HCT116 (cell line): Measurements from ENCODE around the gene EPB41L5. TPM values are rescaled to one million over a fixed set of nuclear protein-coding genes. Genes with fewer than 3 reads are reported as not detected.

Experiments
- ATAC-seq: fragments of 200-7000 bp; cut with Tn5 transposase; 2 replicates; pipeline ENCODE4 v1.9.1; 2020; ENCODE audit warnings: mild to moderate bottlenecking, moderate library complexity
- BruUV-seq: library from RNA; stranded (reverse); fragments of 400-500 nt; replicated peaks from 2 replicates; lab custom pipeline; 2021; lab: Mats Ljungman, UMichigan
- CTCF ChIA-PET: fragments of 300-600 bp; sonication (Branson Sonifier 250); formaldehyde crosslinking; loops from one replicate; lab custom pipeline; 2021; ENCODE audit warnings: antibody characterized with exemption; lab: Charles Lee
- POLR2A ChIA-PET: fragments of 300-600, 350-600 bp; sonication (Branson Sonifier 250); formaldehyde crosslinking; loops from one replicate; lab custom pipeline; 2021; ENCODE audit warnings: antibody characterized with exemption; lab: Charles Lee
- RAD21 ChIA-PET, 2 experiments: fragments of 300-600 bp; sonication (Branson Sonifier 250); formaldehyde crosslinking; loops; one replicate each; lab custom pipeline; 2023; ENCODE audit warnings: low total read pairs in 2 of 2; ENCODE audit not compliant: uncharacterized antibody in 2 of 2, unreplicated experiment in 2 of 2, low non-redundant PET in 1 of 2; lab: Charles Lee
- DNase-seq: peaks from one replicate; pipeline ENCODE4 v3.0.0-alpha.2; 2010; ENCODE audit warnings: low read depth, low spot score
- H2AFZ ChIP-seq: fragments of 200-600 bp; shearing (Covaris generic), sonication (generic); 2 replicates; pipeline ENCODE4 v1.6.1; 2017; ENCODE audit warnings: low read depth, mixed run types, mixed read lengths, antibody characterized with exemption, low read length; ENCODE audit not compliant: poor library complexity, severe bottlenecking
- H3K27ac ChIP-seq: 2 replicates; pipeline ENCODE4 v1.5.1; 2012; ENCODE audit warnings: low read depth, low read length
- H3K27me3 ChIP-seq: fragments of 200-600 bp; sonication (generic); 2 replicates; pipeline ENCODE4 v1.6.1; 2016; ENCODE audit warnings: mixed run types, low read length, mixed read lengths; ENCODE audit not compliant: insufficient read depth
- H3K36me3 ChIP-seq, 2 experiments: fragments of 200-500 bp in 1 of 2; fragments of 200-600 bp in 1 of 2; sonication (Bioruptor generic) in 1 of 2; sonication (generic) in 1 of 2; 2 replicates each; pipeline versions ENCODE4 v1.5.1 to v1.6.1; 2014 to 2016; ENCODE audit warnings: low read length in 2 of 2, inconsistent platforms in 1 of 2, mixed read lengths in 1 of 2, mixed run types in 1 of 2; ENCODE audit not compliant: insufficient read depth in 2 of 2, control insufficient read depth in 1 of 2
- H3K4me1 ChIP-seq, 2 experiments: fragments of 200-600 bp in 1 of 2; sonication (generic) in 1 of 2; 2 replicates each; pipeline versions ENCODE4 v1.5.1 to v1.6.1; 2012 to 2017; ENCODE audit warnings: low read length in 2 of 2, inconsistent platforms in 1 of 2, mild to moderate bottlenecking in 1 of 2, mixed read lengths in 1 of 2, mixed run types in 1 of 2, moderate library complexity in 1 of 2; ENCODE audit not compliant: insufficient read depth in 2 of 2, control insufficient read depth in 1 of 2
- H3K4me2 ChIP-seq: fragments of 200-600 bp; sonication (generic); 2 replicates; pipeline ENCODE4 v1.6.1; 2017; ENCODE audit warnings: mixed run types, low read length, mixed read lengths
- H3K4me3 ChIP-seq, 2 experiments: fragments of 200-600 bp in 1 of 2; sonication (generic) in 1 of 2; replicated peaks in 1 of 2; 2 replicates each; pipeline ENCODE4 v1.5.1; 2011 to 2016; ENCODE audit warnings: low read length in 2 of 2, control low read depth in 1 of 2, low read depth in 1 of 2, mild to moderate bottlenecking in 1 of 2, mixed read lengths in 1 of 2, mixed run types in 1 of 2
- H3K79me2 ChIP-seq: fragments of 200-600 bp; sonication (generic); 2 replicates; pipeline ENCODE4 v1.6.1; 2017; ENCODE audit warnings: mild to moderate bottlenecking, mixed run types, low read length, moderate library complexity, mixed read lengths; ENCODE audit not compliant: insufficient read depth
- H3K9ac ChIP-seq: fragments of 200-600 bp; sonication (generic); 2 replicates; pipeline ENCODE4 v1.6.1; 2016; ENCODE audit warnings: low read length, mixed read lengths
- H3K9me2 ChIP-seq: fragments of 200-600 bp; sonication (generic), shearing (Covaris generic); 2 replicates; pipeline ENCODE4 v1.6.1; 2017; ENCODE audit warnings: mixed run types, mild to moderate bottlenecking, moderate library complexity; ENCODE audit not compliant: insufficient read depth
- H3K9me3 ChIP-seq, 2 experiments: fragments of 200-500 bp in 1 of 2; fragments of 200-600 bp in 1 of 2; sonication (Bioruptor generic) in 1 of 2; sonication (generic) in 1 of 2; 2 replicates each; pipeline ENCODE4 v1.6.1; 2014 to 2017; ENCODE audit warnings: low read length in 2 of 2, mixed read lengths in 2 of 2, inconsistent platforms in 1 of 2, low read depth in 1 of 2, mild to moderate bottlenecking in 1 of 2, mixed run types in 1 of 2, moderate library complexity in 1 of 2; ENCODE audit not compliant: control insufficient read depth in 1 of 2, insufficient read depth in 1 of 2
- H4K20me1 ChIP-seq: fragments of 200-600 bp; sonication (generic), shearing (Covaris generic); 2 replicates; pipeline ENCODE4 v1.6.1; 2017; ENCODE audit warnings: mixed run types, mild to moderate bottlenecking, moderate library complexity; ENCODE audit not compliant: insufficient read depth
- ATF3 ChIP-seq: IDR thresholded peaks from 2 replicates; pipeline ENCODE4 v1.6.1; 2012
- EZH2phosphoT487 ChIP-seq: fragments of 200-600 bp; IDR thresholded peaks from 2 replicates; pipeline ENCODE4 v1.6.1; 2018; ENCODE audit warnings: antibody characterized with exemption, borderline replicate concordance
- FOSL1 ChIP-seq: IDR thresholded peaks from 2 replicates; pipeline ENCODE4 v1.6.1; 2012; ENCODE audit warnings: low read depth
- JUND ChIP-seq: IDR thresholded peaks from 2 replicates; pipeline ENCODE4 v1.6.1; 2012
- POLR2A ChIP-seq: IDR thresholded peaks from 2 replicates; pipeline ENCODE4 v1.7.0; 2011; ENCODE audit warnings: borderline replicate concordance; ENCODE audit not compliant: insufficient read depth, insufficient read length; ENCODE audit errors: extremely low read depth
- POLR2AphosphoS5 ChIP-seq: IDR thresholded peaks from 2 replicates; pipeline ENCODE4 v1.6.1; 2011; ENCODE audit warnings: mild to moderate bottlenecking, low read depth, low read length, moderate library complexity
- RAD21 ChIP-seq: IDR thresholded peaks from 2 replicates; pipeline ENCODE4 v1.6.1; 2012; ENCODE audit warnings: low read depth, mild to moderate bottlenecking
- SP1 ChIP-seq: IDR thresholded peaks from 2 replicates; pipeline ENCODE4 v1.6.1; 2012; ENCODE audit warnings: low read depth
- TCF7L2 ChIP-seq: IDR thresholded peaks from 2 replicates; pipeline ENCODE4 v1.7.0; 2011; ENCODE audit warnings: borderline replicate concordance, inconsistent platforms; ENCODE audit not compliant: insufficient read depth, insufficient read length; ENCODE audit errors: extremely low read depth
- YY1 ChIP-seq: IDR thresholded peaks from 2 replicates; pipeline ENCODE4 v1.6.1; 2011; ENCODE audit warnings: low read length, low read depth, moderate library complexity, mild to moderate bottlenecking; ENCODE audit not compliant: insufficient replicate concordance; ENCODE audit errors: extremely low read depth
- ZFX ChIP-seq: fragments of 450-650 bp; IDR thresholded peaks from 2 replicates; pipeline ENCODE4 v1.6.1; 2017
- ZNF274 ChIP-seq: fragments of 200-500 bp; sonication (Bioruptor generic); IDR thresholded peaks from 2 replicates; pipeline ENCODE4 v1.6.1; 2014; ENCODE audit warnings: mild to moderate bottlenecking, low read depth, low read length, inconsistent platforms
- intact Hi-C: fragments of 100-400 bp; cut with micrococcal nuclease; formaldehyde crosslinking; loops from 2 replicates; pipeline ENCODE4 v1.10.0; 2022
- total RNA-seq: library from RNA; stranded (reverse); gene quantifications from one replicate; pipeline ENCODE4 v1.2.1, GENCODE V29; 2021; ENCODE audit not compliant: unreplicated experiment

EPB41L5 gene
- total RNA-seq, 1 experiment from 2014 or later = 14.7 TPM

DNA sequence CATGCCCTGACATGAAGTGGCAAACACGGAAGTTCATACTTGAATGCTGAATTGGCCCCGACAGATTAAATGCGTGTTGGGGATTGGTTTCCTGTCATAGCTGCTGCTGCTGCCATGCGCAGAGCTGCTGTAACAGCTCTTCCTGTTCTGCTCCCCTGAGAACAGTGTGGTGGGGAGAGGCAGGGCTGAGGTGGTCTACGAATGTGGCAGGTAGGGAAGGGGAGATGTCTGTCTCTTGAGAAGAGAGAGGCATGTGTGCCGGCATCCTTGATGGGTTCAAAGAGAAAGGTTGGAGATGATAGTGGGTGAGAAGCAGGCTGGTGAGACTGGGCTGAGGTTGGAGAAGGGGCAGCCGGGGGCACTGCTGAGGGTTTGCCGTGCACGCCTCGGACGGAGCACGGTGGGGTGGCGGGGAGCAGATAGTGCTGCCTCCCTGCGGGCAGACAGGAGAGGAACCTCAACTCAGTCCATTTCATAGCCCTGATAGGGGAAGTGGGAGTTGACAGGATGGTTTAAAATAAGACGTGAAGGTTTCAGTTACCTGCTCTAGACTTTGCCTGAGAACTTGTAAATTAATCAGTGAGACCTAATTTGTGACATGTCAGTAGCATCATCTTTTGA is 164.2 kb downstream of the EPB41L5 start:
- BruUV-seq = no TSS peak
- ChIA-PET RAD21 (no interaction called here), CTCF (interaction anchor here (1.5 to 3.2 kb wide), 2 partner anchors 67 to 475 kb away, joined by 3 to 17 read pairs; no protein-coding TSS in a partner anchor), POLR2A (no interaction called here)
- intact Hi-C loops = loop anchor here (5.0 kb wide), 1 partner anchor 425 kb away; no protein-coding TSS in a partner anchor
- no peaks in the 10 kb centered on the region for H3K9me3 ChIP-seq
- no peak for ATAC-seq
- no peak overlapping the region for H2AFZ ChIP-seq
- TF ChIP-seq RAD21 (no peak), POLR2A (no peak), POLR2AphosphoS5 (no peak), YY1 (no peak), SP1 (no peak)
- TF ChIP-seq, all 23 proteins: peak for 0
- no peaks in the 10 kb centered on the region for H3K4me1 ChIP-seq
- H3K9me2 ChIP-seq = no peaks in the 10 kb centered on the region
- H3K27ac ChIP-seq = no peak overlapping the region
- peaks cover 5% of the 10 kb centered on the region; the same call in 1 of the 2 replicates for H3K79me2 ChIP-seq
- DNase-seq = no peak
- H3K4me2 ChIP-seq = no peak overlapping the region
- H3K9ac ChIP-seq = no peak overlapping the region
- H3K36me3 ChIP-seq = 0 out of 4 replicates have a peak, but pooled peaks cover 0 to 2% of the 10 kb centered on the region in 2 experiments
- no peaks in the 10 kb centered on the region for H4K20me1 ChIP-seq
- H3K4me3 ChIP-seq = no peak overlapping the region
- H3K27me3 ChIP-seq = no peaks in the 10 kb centered on the region

DNA sequence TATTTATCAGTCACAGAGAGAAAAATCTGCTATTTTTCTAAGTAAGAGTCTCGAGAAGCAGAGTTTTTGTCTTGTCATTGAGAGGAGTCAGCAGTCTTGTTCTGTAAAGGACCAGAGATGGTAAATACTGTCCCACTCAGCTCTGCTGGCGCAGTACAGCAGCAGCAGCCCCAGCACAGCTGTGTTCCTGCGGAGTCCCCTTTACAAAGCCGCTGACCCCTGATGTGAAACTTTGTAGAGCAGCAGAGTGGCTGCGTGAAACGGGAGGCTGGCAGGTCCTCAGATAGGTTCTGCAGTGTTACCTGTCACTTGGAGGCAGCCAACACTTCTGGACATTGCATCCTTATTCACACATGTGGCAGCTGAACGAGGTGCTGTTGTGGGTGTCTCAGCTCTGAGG is 165.1 kb downstream of the EPB41L5 start:
- Histone ChIP-seq H3K4me1 (no peaks in the 10 kb centered on the region), H3K36me3 (0 out of 4 replicates have a peak, but pooled peaks cover 0 to 2% of the 10 kb centered on the region in 2 experiments), H3K9me2 (no peaks in the 10 kb centered on the region), H4K20me1 (no peaks in the 10 kb centered on the region), H3K9me3 (no peaks in the 10 kb centered on the region), H3K4me3 (no peak overlapping the region), H3K79me2 (peaks cover 5% of the 10 kb centered on the region; the same call in 1 of the 2 replicates), H3K4me2 (no peak overlapping the region), H3K9ac (no peak overlapping the region), H3K27me3 (no peaks in the 10 kb centered on the region), H3K27ac (no peak overlapping the region), H2AFZ (no peak overlapping the region)
- BruUV-seq = no TSS peak
- ATAC-seq = no peak
- CTCF ChIA-PET = no interaction called here
- TF ChIP-seq TCF7L2 (no peak), FOSL1 (no peak), SP1 (no peak), JUND (no peak), ZFX (no peak), ZNF274 (no peak), EZH2phosphoT487 (no peak), ATF3 (no peak)
- RAD21 ChIA-PET = no interaction called here
- POLR2A ChIA-PET = no interaction called here
- DNase-seq = no peak
- intact Hi-C loops = loop anchor here (5.0 kb wide), 1 partner anchor 426 kb away; no protein-coding TSS in a partner anchor
